Omental fat pad (tissue), 4 donors: ENCODE results near the gene PIBF1. TPM values are rescaled to one million over a fixed set of nuclear protein-coding genes. Genes with fewer than 3 reads are reported as not detected.
"Not testable (repeated sequence)": the region's sequence is repeated elsewhere in the genome, so short reads cannot be mapped to it uniquely, and the experiment has no call there.

Experiments used
- ATAC-seq: fragments of 150-250 bp; one replicate; pipeline ENCODE4 v1.9.1; 2016; ENCODE audit warnings: mild to moderate bottlenecking, moderate library complexity; ENCODE audit not compliant: low FRiP score
- DNase-seq: peaks from one replicate; pipeline ENCODE4 v3.0.0-alpha.2; 2019; ENCODE audit warnings: low spot score
- total RNA-seq, 4 donors: library from RNA; depleted of rRNA; stranded (reverse); fragments of >200 nt; gene quantifications; one replicate each; pipeline ENCODE4 v1.1.0, GENCODE V29; 2016
- TF ChIP-seq, protein P1 (sequence below), 3 donors: fragments of 450-650 bp; IDR thresholded peaks; one replicate each; pipeline ENCODE4 v1.5.1; 2016 to 2017; ENCODE audit warnings: antibody characterized with exemption in 3 of 3, mild to moderate bottlenecking in 3 of 3, moderate library complexity in 2 of 3

Gene PIBF1
- total RNA-seq, 4 donors from 2014 or later, result 12.0 to 25.2 (median 14.8) TPM

DNA sequence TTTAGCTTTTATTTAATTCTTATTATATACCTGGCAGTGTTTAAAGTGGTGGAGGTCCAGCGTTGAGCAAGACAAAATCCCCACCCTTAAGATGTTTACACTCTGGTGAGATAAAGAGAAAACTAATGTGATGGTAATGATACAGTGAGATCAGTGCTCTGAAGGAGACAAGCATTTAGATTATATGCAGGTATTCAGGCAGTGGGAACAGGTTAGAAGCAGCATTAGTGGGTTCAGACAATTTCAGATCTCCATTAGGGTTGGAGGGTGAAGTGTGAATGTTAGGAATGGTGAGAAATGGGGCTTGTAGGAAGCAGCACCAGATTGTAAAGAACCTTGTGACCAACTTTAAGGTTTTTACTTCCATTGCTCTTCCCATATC, 39.0 kb downstream of the PIBF1 start:
- TF ChIP-seq, protein P1, sequence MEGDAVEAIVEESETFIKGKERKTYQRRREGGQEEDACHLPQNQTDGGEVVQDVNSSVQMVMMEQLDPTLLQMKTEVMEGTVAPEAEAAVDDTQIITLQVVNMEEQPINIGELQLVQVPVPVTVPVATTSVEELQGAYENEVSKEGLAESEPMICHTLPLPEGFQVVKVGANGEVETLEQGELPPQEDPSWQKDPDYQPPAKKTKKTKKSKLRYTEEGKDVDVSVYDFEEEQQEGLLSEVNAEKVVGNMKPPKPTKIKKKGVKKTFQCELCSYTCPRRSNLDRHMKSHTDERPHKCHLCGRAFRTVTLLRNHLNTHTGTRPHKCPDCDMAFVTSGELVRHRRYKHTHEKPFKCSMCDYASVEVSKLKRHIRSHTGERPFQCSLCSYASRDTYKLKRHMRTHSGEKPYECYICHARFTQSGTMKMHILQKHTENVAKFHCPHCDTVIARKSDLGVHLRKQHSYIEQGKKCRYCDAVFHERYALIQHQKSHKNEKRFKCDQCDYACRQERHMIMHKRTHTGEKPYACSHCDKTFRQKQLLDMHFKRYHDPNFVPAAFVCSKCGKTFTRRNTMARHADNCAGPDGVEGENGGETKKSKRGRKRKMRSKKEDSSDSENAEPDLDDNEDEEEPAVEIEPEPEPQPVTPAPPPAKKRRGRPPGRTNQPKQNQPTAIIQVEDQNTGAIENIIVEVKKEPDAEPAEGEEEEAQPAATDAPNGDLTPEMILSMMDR (IDR thresholded peaks at IDR 0.05), result no peak
- ATAC-seq (no peak), DNase-seq (no peak)

DNA sequence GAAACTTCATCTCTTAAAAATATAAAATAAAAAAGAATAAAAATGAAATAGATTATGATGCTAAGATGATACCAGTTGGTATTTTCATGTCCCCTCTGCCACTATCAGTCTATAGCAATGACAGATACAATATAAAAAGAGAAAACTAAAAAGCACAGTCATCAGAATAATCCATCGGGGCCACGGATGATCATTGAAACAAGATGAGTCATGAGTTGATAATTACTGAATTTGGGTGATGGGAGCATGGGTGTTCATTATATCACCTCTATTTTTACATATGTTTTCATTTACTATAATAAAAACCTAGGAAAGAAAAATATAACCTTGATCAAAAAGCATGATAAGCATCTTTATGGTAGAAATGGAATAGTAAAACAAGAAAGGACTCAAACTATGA, 41.1 kb downstream of the PIBF1 start:
- no peak for ATAC-seq
- TF ChIP-seq, protein P1 (IDR thresholded peaks at IDR 0.05), result no peak
- DNase-seq, result no peak

DNA sequence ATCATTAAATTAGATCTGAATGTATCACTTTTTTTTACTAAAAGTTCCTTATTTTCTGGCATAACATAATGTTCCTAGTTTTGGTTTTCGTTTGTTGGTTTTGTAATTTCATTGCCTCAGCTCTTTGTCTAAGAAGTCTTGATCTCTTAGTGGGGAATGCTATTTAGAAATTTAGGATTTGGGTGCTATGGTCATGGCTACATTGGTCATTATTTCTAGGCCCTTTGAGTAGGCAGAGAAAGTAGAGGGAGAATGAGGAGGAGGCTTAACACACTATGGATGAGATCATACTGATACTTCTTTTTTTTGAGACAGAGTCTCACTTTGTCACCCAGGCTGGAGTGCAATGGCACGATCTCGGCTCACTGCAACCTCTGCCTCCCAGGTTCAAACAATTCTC, 41.8 kb downstream of the PIBF1 start:
- DNase-seq (no peak), ATAC-seq (no peak)
- TF ChIP-seq, protein P1 (IDR thresholded peaks at IDR 0.05), result no peak

DNA sequence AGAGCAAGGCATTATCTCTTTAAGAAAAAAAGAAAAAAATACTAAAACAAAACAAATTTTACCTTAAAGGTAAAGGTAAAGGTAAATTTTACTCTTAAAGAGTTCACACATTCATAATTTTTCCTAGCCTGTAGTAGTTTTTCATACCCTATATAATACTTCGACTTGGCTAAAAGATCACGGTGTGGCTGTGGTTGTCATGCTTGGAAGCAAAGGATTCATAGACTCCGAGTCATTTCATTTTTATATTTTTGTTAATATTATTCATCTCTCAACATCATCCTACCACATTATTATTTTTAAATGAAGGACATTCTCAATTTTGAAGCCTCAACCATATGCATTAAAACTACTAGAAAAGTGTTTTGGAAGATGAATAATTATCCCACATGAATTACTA, 52.7 kb downstream of the PIBF1 start:
- TF ChIP-seq, protein P1 (IDR thresholded peaks at IDR 0.05), result no peak
- ATAC-seq, result no peak

DNA sequence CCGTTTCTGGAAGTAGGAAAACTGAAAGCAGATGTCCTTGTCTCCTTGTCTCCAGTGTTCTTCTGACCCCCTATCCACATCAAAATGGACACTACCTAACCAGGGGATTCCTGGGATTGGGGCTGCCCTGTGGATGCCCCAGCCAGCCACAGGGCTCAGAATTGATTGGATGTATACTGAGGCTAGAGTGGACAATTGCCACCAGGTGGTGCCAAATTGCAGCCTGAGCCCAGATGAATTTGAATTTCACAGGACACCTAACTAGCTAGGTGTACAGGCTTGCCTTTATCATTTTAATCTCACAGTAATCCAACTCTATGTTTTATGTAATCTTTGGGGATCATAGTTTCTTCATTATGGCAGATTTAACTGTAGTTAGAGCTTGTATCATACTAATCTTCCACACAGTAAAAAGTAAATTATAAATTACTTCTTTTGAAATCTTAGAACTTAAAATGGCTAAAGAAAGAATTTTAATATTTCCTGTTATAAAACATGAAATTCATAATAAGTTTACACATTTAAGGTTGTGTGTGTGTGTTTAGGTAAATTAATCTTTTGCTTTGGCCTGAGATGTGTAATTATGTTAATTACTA, 58.0 kb downstream of the PIBF1 start:
- TF ChIP-seq, protein P1 (IDR thresholded peaks at IDR 0.05), result no peak
- no peak for ATAC-seq
- DNase-seq, result no peak

More for the DNA sequence above, 52.7 kb downstream of the PIBF1 start:
- no peak for DNase-seq

DNA sequence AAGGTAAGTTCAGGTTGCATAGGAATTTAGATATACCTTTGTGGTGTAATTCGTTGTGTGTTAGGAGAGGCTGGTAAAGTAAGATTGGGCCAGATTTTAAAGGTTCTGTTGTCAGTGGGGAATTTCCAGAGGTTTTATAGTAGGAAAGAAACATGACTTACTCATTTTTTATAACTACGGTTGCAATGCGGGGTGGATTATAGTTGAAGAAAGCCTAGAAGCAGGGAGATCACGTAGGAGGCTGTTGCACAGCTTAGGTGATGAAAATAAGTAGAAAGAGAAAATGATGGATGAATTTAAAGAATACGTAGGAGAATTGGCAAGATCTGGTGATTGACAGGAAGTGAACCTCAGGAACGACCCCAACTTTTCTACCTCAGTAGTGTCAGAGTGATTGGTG, 61.1 kb downstream of the PIBF1 start:
- no peak for DNase-seq
- TF ChIP-seq, protein P1 (IDR thresholded peaks at IDR 0.05), result no peak
- ATAC-seq, result no peak

DNA sequence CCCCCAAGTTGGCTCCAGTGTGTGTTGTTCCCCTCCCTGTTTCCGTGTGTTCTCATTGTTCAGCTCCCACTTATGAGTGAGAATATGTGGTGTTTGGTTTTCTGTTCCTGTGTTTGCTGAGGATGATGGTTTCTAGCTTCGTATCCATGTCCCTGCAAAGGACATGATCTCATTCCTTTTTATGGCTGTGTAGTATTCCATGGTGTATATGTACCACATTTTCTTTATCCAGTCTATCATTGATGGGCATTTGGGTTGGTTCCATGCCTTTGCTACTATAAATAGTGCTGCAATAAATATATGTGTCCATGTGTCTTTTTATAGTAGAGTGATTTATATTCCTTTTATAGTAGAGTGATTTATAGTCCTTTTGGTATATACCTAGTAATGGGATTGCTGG, 63.2 kb downstream of the PIBF1 start:
- ATAC-seq, DNase-seq: not testable (repeated sequence)
